A549 (cell line): ENCODE data around the gene SLC9A3. TPM values are rescaled to one million over a fixed set of nuclear protein-coding genes. Genes with fewer than 3 reads are reported as not detected.

ENCODE experiments used
- ATAC-seq, 2 experiments: fragments of 200-7000 bp in 1 of 2; fragments of >200 bp in 1 of 2; cut with Nextera tagmentation in 1 of 2; cut with Tn5 transposase in 1 of 2; 3 replicates each; pipeline versions ENCODE4 v1.8.0 to v1.9.1; 2018 to 2020; ENCODE audit warnings: mild to moderate bottlenecking in 1 of 2, moderate library complexity in 1 of 2
- CTCF ChIA-PET: fragments of 300-600 bp; sonication (Branson Sonifier 250); formaldehyde crosslinking; extraction: SDS; loops from one replicate; lab custom pipeline; 2021; ENCODE audit warnings: antibody characterized with exemption, inconsistent platforms; lab: Yijun Ruan, JAX
- POLR2A ChIA-PET: fragments of 350-600 bp; formaldehyde crosslinking; extraction: SDS; loops from one replicate; lab custom pipeline; 2021; ENCODE audit warnings: antibody characterized with exemption, inconsistent platforms; lab: Yijun Ruan, JAX
- DNase-seq, 2 experiments: peaks; one replicate each; pipeline versions ENCODE4 v3.0.0 to v3.0.0-alpha.2; 2011 to 2016; ENCODE audit warnings: low read depth in 1 of 2, low spot score in 1 of 2
- FAIRE-seq: peaks from 2 replicates; lab custom pipeline; 2011; peaks lifted over from hg19 to GRCh38; lab: Jason Lieb, UNC
- H3K27ac ChIP-seq, 2 experiments: fragments of >200 bp; sonication (Bioruptor Twin); formaldehyde crosslinking; 3 replicates each; pipeline ENCODE4 v1.5.1; 2016 to 2017
- H3K4me1 ChIP-seq: fragments of >200 bp; sonication (Bioruptor Twin); formaldehyde crosslinking; 3 replicates; pipeline ENCODE4 v1.6.1; 2016
- H3K4me2 ChIP-seq: fragments of >200 bp; sonication (Bioruptor Twin); formaldehyde crosslinking; 3 replicates; pipeline ENCODE4 v1.6.1; 2016
- H3K4me3 ChIP-seq: fragments of >200 bp; sonication (Bioruptor Twin); formaldehyde crosslinking; 3 replicates; pipeline ENCODE4 v1.5.1; 2016
- H3K9me3 ChIP-seq: fragments of >200 bp; sonication (Bioruptor Twin); formaldehyde crosslinking; 3 replicates; pipeline ENCODE4 v1.6.1; 2016
- CEBPB ChIP-seq, 2 experiments: fragments of >200 bp in 1 of 2; sonication (Bioruptor Twin) in 1 of 2; formaldehyde crosslinking in 1 of 2; IDR thresholded peaks; 2 replicates each; pipeline ENCODE4 v1.6.1; 2012 to 2016
- CHD2 ChIP-seq: fragments of 150-350 bp; IDR thresholded peaks from 2 replicates; pipeline ENCODE4 v1.6.1; 2014; ENCODE audit warnings: low read length; ENCODE audit not compliant: partially characterized antibody
- CHD4 ChIP-seq: fragments of 200-600 bp; sonication (generic); IDR thresholded peaks from 2 replicates; pipeline ENCODE4 v1.6.1; 2016; ENCODE audit warnings: antibody characterized with exemption, mild to moderate bottlenecking, borderline replicate concordance
- EHF ChIP-seq: fragments of 250-450 bp; sonication (Bioruptor Pico); IDR thresholded peaks from 2 replicates; pipeline ENCODE4 v1.5.0; 2020; ENCODE audit warnings: mild to moderate bottlenecking
- EP300 ChIP-seq, 2 experiments: fragments of >200 bp; sonication (Bioruptor Twin); formaldehyde crosslinking; IDR thresholded peaks; 2 replicates in 1 of 2; 3 replicates in 1 of 2; pipeline ENCODE4 v1.6.1; 2016 to 2017
- ESRRA ChIP-seq: fragments of 150-350 bp; IDR thresholded peaks from 2 replicates; pipeline ENCODE4 v1.6.1; 2014; ENCODE audit warnings: mild to moderate bottlenecking, low read length, borderline replicate concordance
- FOSB ChIP-seq: fragments of 250-450 bp; sonication (Bioruptor Pico); IDR thresholded peaks from 2 replicates; pipeline ENCODE4 v1.5.0; 2020; ENCODE audit warnings: mild to moderate bottlenecking, moderate library complexity
- FOSL2 ChIP-seq, 2 experiments: fragments of 450-650 bp in 1 of 2; fragments of >200 bp in 1 of 2; sonication (Bioruptor Twin) in 1 of 2; formaldehyde crosslinking; IDR thresholded peaks; 2 replicates each; pipeline versions ENCODE4 v1.5.0 to v1.6.1; 2016 to 2020; ENCODE audit warnings: mild to moderate bottlenecking in 1 of 2, moderate library complexity in 1 of 2
- GATA3 ChIP-seq: IDR thresholded peaks from 2 replicates; pipeline ENCODE4 v1.6.1; 2012; ENCODE audit warnings: borderline replicate concordance
- HEYL ChIP-seq: fragments of 250-450 bp; sonication (Bioruptor Pico); IDR thresholded peaks from 2 replicates; pipeline ENCODE4 v1.8.0; 2021; ENCODE audit warnings: mild to moderate bottlenecking, moderate library complexity
- HOXB13 ChIP-seq: fragments of 250-450 bp; sonication (Bioruptor Pico); IDR thresholded peaks from 2 replicates; pipeline ENCODE4 v1.5.0; 2020; ENCODE audit warnings: low read depth, mild to moderate bottlenecking, moderate library complexity
- JUN ChIP-seq, 2 experiments: fragments of >200 bp; sonication (Bioruptor Twin); formaldehyde crosslinking; IDR thresholded peaks; 2 replicates in 1 of 2; 3 replicates in 1 of 2; pipeline ENCODE4 v1.6.1; 2016 to 2017
- JUNB ChIP-seq: fragments of >200 bp; sonication (Bioruptor Twin); formaldehyde crosslinking; IDR thresholded peaks from 2 replicates; pipeline ENCODE4 v1.6.1; 2016
- KDM5A ChIP-seq: fragments of 200-600 bp; sonication (generic); IDR thresholded peaks from 2 replicates; pipeline ENCODE4 v1.6.1; 2016; ENCODE audit warnings: antibody characterized with exemption, mild to moderate bottlenecking
- MAFK ChIP-seq: fragments of 450-650 bp; IDR thresholded peaks from 2 replicates; pipeline ENCODE4 v1.6.1; 2014; ENCODE audit not compliant: partially characterized antibody
- MAZ ChIP-seq: fragments of 150-350 bp; IDR thresholded peaks from 2 replicates; pipeline ENCODE4 v1.6.1; 2014; ENCODE audit warnings: antibody characterized with exemption, low read depth, low read length, borderline replicate concordance
- NPAS2 ChIP-seq: fragments of 250-450 bp; sonication (Bioruptor Pico); IDR thresholded peaks from 2 replicates; pipeline ENCODE4 v1.8.0; 2022; ENCODE audit warnings: mild to moderate bottlenecking, moderate library complexity, borderline replicate concordance
- NR3C1 ChIP-seq: fragments of >200 bp; sonication (Bioruptor Twin); formaldehyde crosslinking; IDR thresholded peaks from 3 replicates; pipeline ENCODE4 v1.6.1; 2017
- PHF8 ChIP-seq: fragments of 200-600 bp; sonication (generic); IDR thresholded peaks from 2 replicates; pipeline ENCODE4 v1.6.1; 2016; ENCODE audit warnings: low read depth, mild to moderate bottlenecking, antibody characterized with exemption, moderate library complexity, borderline replicate concordance
- POLR2AphosphoS2 ChIP-seq: conservative IDR thresholded peaks from 2 replicates; pipeline ENCODE4 v1.6.1; 2012; ENCODE audit warnings: low read length, improper control_type of control experiment, inconsistent platforms
- RARB ChIP-seq: fragments of 250-450 bp; sonication (Bioruptor Pico); IDR thresholded peaks from 2 replicates; pipeline ENCODE4 v1.8.0; 2021; ENCODE audit warnings: mild to moderate bottlenecking, moderate library complexity
- RCOR1 ChIP-seq: fragments of 150-350 bp; IDR thresholded peaks from 2 replicates; pipeline ENCODE4 v1.6.1; 2014; ENCODE audit warnings: antibody characterized with exemption, low read length, low read depth
- RNF2 ChIP-seq: fragments of 200-600 bp; sonication (generic); IDR thresholded peaks from 2 replicates; pipeline ENCODE4 v1.6.1; 2016; ENCODE audit warnings: low read depth, mild to moderate bottlenecking, antibody characterized with exemption, moderate library complexity, borderline replicate concordance
- TP53 ChIP-seq: fragments of 250-450 bp; sonication (Bioruptor Pico); IDR thresholded peaks from 2 replicates; pipeline ENCODE4 v1.5.0; 2021; ENCODE audit warnings: mild to moderate bottlenecking, moderate library complexity
- ZC3H11A ChIP-seq: fragments of 450-650 bp; IDR thresholded peaks from 2 replicates; pipeline ENCODE4 v1.6.1; 2014; ENCODE audit warnings: antibody characterized with exemption, mild to moderate bottlenecking
- ZNF302 ChIP-seq: fragments of 250-450 bp; sonication (Bioruptor Pico); IDR thresholded peaks from 2 replicates; pipeline ENCODE4 v1.9.0; 2021; ENCODE audit warnings: inconsistent platforms, mild to moderate bottlenecking, moderate library complexity
- ZSCAN20 ChIP-seq: fragments of 250-450 bp; sonication (Bioruptor Pico); IDR thresholded peaks from 2 replicates; pipeline ENCODE4 v1.8.0; 2022; ENCODE audit warnings: mild to moderate bottlenecking, moderate library complexity
- WGBS: methylation state at CpG from one replicate; pipeline ENCODE4 v1.1.6; 2017; ENCODE audit errors: missing lambda C conversion rate; 5-methylcytosine and 5-hydroxymethylcytosine counted together
- polyA plus RNA-seq, 4 experiments: library from polyadenylated mRNA; depleted of rRNA in 3 of 4; stranded (reverse); fragments of >200 nt; fragmentation: RNase III in 1 of 4; extraction: RNeasy Plus Mini Kit Qiagen cat#74134 plus additional on column Dnase treatment in 1 of 4; gene quantifications; 2 replicates in 3 of 4; 3 replicates in 1 of 4; pipeline ENCODE4 v1.2.3, GENCODE V29; 2011 to 2017
- TF ChIP-seq, protein P1 (sequence below): IDR thresholded peaks from 2 replicates; pipeline ENCODE4 v1.6.1; 2012
- TF ChIP-seq, protein P2 (sequence below): fragments of >200 bp; sonication (Bioruptor Twin); formaldehyde crosslinking; IDR thresholded peaks from 2 replicates; pipeline ENCODE4 v1.6.1; 2016

The SLC9A3 gene
- polyA plus RNA-seq, 2 of the 4 experiments (the other 2 are of a cell fraction) = 1.3 TPM

DNA sequence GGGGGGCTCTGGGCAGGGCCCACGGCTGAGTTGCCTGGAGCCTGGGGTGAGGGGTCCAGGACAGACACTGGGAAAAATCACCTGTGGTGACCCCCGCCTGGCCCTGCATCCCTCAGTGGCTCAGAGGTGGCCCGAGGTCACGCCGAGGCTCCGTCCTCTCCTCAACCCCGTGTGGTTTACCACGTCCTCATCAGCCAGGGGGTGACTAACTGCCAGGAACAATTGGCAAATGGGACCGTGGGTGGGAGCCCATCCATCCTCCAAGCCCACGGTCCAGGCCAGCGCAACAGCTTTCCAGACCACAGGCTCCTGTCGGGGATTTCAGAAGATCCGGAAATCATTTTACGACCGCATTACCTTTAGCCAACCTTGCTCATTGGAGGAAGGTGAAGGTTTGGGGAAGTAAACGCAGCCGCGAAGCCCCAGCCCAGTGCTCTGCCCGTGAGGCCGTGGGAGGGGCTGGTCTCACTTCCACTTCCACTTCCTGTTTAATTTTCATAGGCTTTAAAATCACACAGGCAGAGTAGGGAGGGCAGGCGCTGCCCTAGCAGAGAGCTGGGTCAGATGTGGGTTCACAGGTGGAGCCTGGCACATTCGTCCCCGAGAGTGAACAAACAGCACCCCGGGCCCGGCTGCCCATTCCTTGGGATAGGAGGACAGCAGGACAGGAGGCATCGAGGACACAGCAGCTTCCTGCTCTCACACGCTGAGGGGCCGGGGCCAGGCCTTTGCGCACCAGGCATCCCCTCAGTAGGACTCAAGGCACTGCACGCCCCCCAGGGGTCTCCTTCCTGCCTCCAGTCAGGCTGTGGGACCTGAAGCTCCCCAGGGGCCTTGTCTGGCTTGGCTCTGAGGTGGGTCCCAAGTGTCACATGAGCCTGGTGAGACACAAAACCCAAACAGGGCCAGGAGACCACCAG is 19.8 kb upstream of the SLC9A3 start:
- DNase-seq = no peak
- H3K4me2 ChIP-seq = no peak overlapping the region
- H3K4me1 ChIP-seq = 0 out of 3 replicates have a peak, but pooled peaks cover 3% of the 10 kb centered on the region
- H3K4me3 ChIP-seq = no peak overlapping the region
- CTCF ChIA-PET = no interaction called here
- no peak overlapping the region for H3K27ac ChIP-seq
- FAIRE-seq = no peak
- POLR2A ChIA-PET = no interaction called here
- H3K9me3 ChIP-seq = no peaks in the 10 kb centered on the region
- ATAC-seq = no peak
- 75% methylated on average over 26 of the region's 30 CpGs for WGBS
- TF ChIP-seq CHD4 = no peak
- TF ChIP-seq HOXB13 = no peak
- TF ChIP-seq MAFK = no peak
- TF ChIP-seq ZC3H11A = no peak
- no peak for TF ChIP-seq CHD2
- no peak for TF ChIP-seq EP300 (IDR thresholded peaks at IDR 0.05)
- TF ChIP-seq KDM5A = no peak
- TF ChIP-seq FOSL2 (IDR thresholded peaks at IDR 0.05) = no peak
- TF ChIP-seq FOSL2 (CRISPR knock-in tag; IDR thresholded peaks at IDR 0.05) = no peak
- TF ChIP-seq HEYL (CRISPR knock-in tag) = no peak
- no peak for TF ChIP-seq JUN (IDR thresholded peaks at IDR 0.05)

DNA sequence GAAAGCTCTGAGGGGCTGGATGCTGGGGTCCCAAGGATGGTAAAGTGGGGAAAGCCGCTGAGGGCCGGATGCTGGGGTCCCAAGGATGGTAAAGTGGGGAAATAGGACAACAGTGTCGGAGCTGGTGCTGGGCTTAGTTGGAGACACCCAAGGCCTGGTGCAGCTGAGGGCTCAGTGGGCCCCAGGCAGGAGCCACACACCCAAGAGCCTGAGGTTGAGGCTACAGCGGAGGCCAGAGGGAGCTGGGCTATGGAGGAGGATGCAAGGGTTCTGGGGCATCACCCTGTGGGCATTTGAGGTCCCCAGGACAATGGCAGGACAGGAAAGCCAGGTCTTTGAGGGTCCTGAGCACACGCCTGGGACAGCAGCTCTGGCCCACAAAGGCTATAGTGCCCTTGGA is 19.1 kb upstream of the SLC9A3 start:
- TF ChIP-seq ZSCAN20 (CRISPR knock-in tag) (no peak), ZNF302 (CRISPR knock-in tag) (no peak), POLR2AphosphoS2 (no peak), CEBPB (IDR thresholded peaks at IDR 0.05) (no peak), NR3C1 (no peak), ESRRA (no peak), HOXB13 (no peak), GATA3 (no peak), NPAS2 (CRISPR knock-in tag) (no peak), TP53 (CRISPR knock-in tag) (no peak), JUNB (no peak), RCOR1 (no peak), PHF8 (no peak), EHF (CRISPR knock-in tag) (no peak), RARB (no peak), MAZ (no peak), FOSB (CRISPR knock-in tag) (no peak), RNF2 (no peak)
- TF ChIP-seq, protein P1, sequence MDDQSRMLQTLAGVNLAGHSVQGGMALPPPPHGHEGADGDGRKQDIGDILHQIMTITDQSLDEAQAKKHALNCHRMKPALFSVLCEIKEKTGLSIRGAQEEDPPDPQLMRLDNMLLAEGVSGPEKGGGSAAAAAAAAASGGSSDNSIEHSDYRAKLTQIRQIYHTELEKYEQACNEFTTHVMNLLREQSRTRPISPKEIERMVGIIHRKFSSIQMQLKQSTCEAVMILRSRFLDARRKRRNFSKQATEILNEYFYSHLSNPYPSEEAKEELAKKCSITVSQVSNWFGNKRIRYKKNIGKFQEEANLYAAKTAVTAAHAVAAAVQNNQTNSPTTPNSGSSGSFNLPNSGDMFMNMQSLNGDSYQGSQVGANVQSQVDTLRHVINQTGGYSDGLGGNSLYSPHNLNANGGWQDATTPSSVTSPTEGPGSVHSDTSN = no peak
- TF ChIP-seq, protein P2, sequence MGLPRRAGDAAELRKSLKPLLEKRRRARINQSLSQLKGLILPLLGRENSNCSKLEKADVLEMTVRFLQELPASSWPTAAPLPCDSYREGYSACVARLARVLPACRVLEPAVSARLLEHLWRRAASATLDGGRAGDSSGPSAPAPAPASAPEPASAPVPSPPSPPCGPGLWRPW = no peak
- WGBS = 48% methylated on average over 5 of the region's 5 CpGs
- Histone ChIP-seq H3K4me3 (no peak overlapping the region), H3K4me1 (0 out of 3 replicates have a peak, but pooled peaks cover 3% of the 10 kb centered on the region), H3K4me2 (no peak overlapping the region), H3K9me3 (no peaks in the 10 kb centered on the region), H3K27ac (no peak overlapping the region)
- DNase-seq (no peak), FAIRE-seq (no peak), ATAC-seq (no peak)
- POLR2A ChIA-PET = no interaction called here
- CTCF ChIA-PET = no interaction called here
